Heart left ventricle (tissue), 16 donors: Measurements from ENCODE around the gene MYCBP2. TPM values are rescaled to one million over a fixed set of nuclear protein-coding genes. Genes with fewer than 3 reads are reported as not detected.
"Not testable (repeated sequence)": the region's sequence is repeated elsewhere in the genome, so short reads cannot be mapped to it uniquely, and the experiment has no call there.

Experiments used
- ATAC-seq, 4 donors: fragments of 200-7000 bp; cut with Tn5 transposase; one replicate each; pipeline ENCODE4 v1.9.1; 2020 to 2022; ENCODE audit warnings: moderate library complexity in 4 of 4, mild to moderate bottlenecking in 3 of 4, moderate number of reproducible peaks in 1 of 4
- DNase-seq, 5 donors: peaks; one replicate each; pipeline ENCODE4 v3.0.0-alpha.2; 2020
- H3K27ac ChIP-seq, 12 donors: fragments of 200-600 bp; sonication (generic) in 4 of 12; one replicate each; pipeline versions ENCODE4 v1.5.0 to v1.8.0; 2016 to 2022; ENCODE audit warnings: mild to moderate bottlenecking in 2 of 12
- H3K27me3 ChIP-seq, 9 donors: fragments of 200-600 bp; sonication (generic) in 2 of 9; one replicate each; pipeline versions ENCODE4 v1.5.1 to v1.8.0; 2016 to 2022; ENCODE audit warnings: mild to moderate bottlenecking in 3 of 9
- H3K36me3 ChIP-seq, 9 donors: fragments of 200-600 bp; sonication (generic) in 2 of 9; one replicate each; pipeline versions ENCODE4 v1.5.0 to v1.8.0; 2018 to 2022; ENCODE audit warnings: mild to moderate bottlenecking in 2 of 9
- H3K4me1 ChIP-seq, 12 donors: fragments of 200-600 bp; sonication (generic) in 4 of 12; one replicate each; pipeline versions ENCODE4 v1.5.0 to v1.8.0; 2016 to 2022; ENCODE audit warnings: mild to moderate bottlenecking in 3 of 12
- H3K4me3 ChIP-seq, 12 donors: fragments of 200-600 bp; sonication (generic) in 4 of 12; one replicate each; pipeline versions ENCODE4 v1.5.0 to v1.8.0; 2017 to 2022; ENCODE audit warnings: mild to moderate bottlenecking in 9 of 12, moderate library complexity in 4 of 12
- H3K9me3 ChIP-seq, 12 donors: fragments of 200-600 bp; sonication (generic) in 4 of 12; one replicate each; pipeline versions ENCODE4 v1.5.0 to v1.8.0; 2016 to 2022; ENCODE audit warnings: mild to moderate bottlenecking in 1 of 12
- POLR2A ChIP-seq, 2 donors: fragments of 450-650 bp; IDR thresholded peaks; one replicate each; pipeline ENCODE4 v1.6.1; 2017; ENCODE audit warnings: antibody characterized with exemption in 2 of 2, mild to moderate bottlenecking in 2 of 2, moderate library complexity in 2 of 2
- WGBS, 4 donors: extraction: QIAGEN DNeasy Blood & Tissue Kit in 2 of 4; methylation state at CpG; one replicate each; pipeline versions ENCODE4 v1.1.5 to v1.1.7; 2013 to 2018; 5-methylcytosine and 5-hydroxymethylcytosine counted together
- intact Hi-C, 10 donors: fragments of 100-400 bp; cut with DNase I; formaldehyde crosslinking; loops; one replicate each; pipeline versions ENCODE4 v1.11.1 to v1.14.2; 2022
- polyA plus RNA-seq, 2 donors: library from polyadenylated mRNA; stranded (reverse); fragments of 200-250 nt; gene quantifications; one replicate each; pipeline ENCODE4 v1.2.3, GENCODE V29; 2013
- total RNA-seq, 9 donors: library from RNA; depleted of rRNA in 2 of 9; stranded (reverse); fragments of >200 nt in 2 of 9; fragmentation: NEBNext Ultra II Directional in 3 of 9; extraction: Animal tissue kit (Norgen Biotek cat#: 25700) in 3 of 9; gene quantifications; one replicate each; pipeline versions ENCODE4 v1.1.0 to v1.2.4, GENCODE V29; 2016 to 2023
- TF ChIP-seq, protein P1 (sequence below), 12 donors: fragments of 200-600 bp; sonication (generic) in 4 of 12; IDR thresholded peaks; one replicate each; pipeline versions ENCODE4 v1.5.0 to v1.8.0; 2018 to 2022; ENCODE audit warnings: antibody characterized with exemption in 12 of 12, mild to moderate bottlenecking in 5 of 12
- donor health status: ischemic (EF 13 %, LVEDD 7.1; RV severe dilation, severe dysfunction).
- donor health status: healthy with polysubstance abuse.
- donor health status: DM: no; HTN: yes; CAD: no.
- donor health status: DM: no; HTN: no; CAD: no.
- donor health status: ischemic (EF 25% LVEDD 6.9; RV normal size, moderate dysfunction).
- donor health status: ischemic (EF 25% LVEDD 5.7; RV mildly dilated, moderate dysfunction).
- donor health status: healthy.
- donor health status: DM: yes; HTN: yes; CAD: no.
- donor health status: ischemic (EF 35%, LVEDD 5.7; RV mildly dilated, moderate dysfunction).
- donor health status: nonischemic (EF 11% LVEDD 7.7; RV severe dilation, severe dysfunction).
- donor health status: DM: yes; HTN: yes; CAD: no.
- donor health status: PGD.
- donor health status: ischemic (EF 29% LVEDD 5.4; RV normal size, mild dysfunction).
- donor health status: nonischemic (EF 23%, LVEDD 6.1; RV moderate dilation, normal function).

The MYCBP2 gene
- total and polyA plus RNA-seq, 11 donors, result 15.7 to 85.6 (median 58.2) TPM

GRCh38 chr13:77213644-77214043 is 113.2 kb downstream of the MYCBP2 start:
- H3K36me3 ChIP-seq, result peaks cover 0 to 100% (median 92%) of the 10 kb centered on the region in 9 donors
- DNase-seq, result no peak
- no peaks in the 10 kb centered on the region for H3K9me3 ChIP-seq
- no peak overlapping the region for H3K27ac ChIP-seq
- ATAC-seq, result no peak
- 81 to 87% (median 85%) methylated on average over 5 of the region's 5 CpGs for WGBS, 4 donors
- no peaks in the 10 kb centered on the region for H3K27me3 ChIP-seq
- TF ChIP-seq, protein P1, sequence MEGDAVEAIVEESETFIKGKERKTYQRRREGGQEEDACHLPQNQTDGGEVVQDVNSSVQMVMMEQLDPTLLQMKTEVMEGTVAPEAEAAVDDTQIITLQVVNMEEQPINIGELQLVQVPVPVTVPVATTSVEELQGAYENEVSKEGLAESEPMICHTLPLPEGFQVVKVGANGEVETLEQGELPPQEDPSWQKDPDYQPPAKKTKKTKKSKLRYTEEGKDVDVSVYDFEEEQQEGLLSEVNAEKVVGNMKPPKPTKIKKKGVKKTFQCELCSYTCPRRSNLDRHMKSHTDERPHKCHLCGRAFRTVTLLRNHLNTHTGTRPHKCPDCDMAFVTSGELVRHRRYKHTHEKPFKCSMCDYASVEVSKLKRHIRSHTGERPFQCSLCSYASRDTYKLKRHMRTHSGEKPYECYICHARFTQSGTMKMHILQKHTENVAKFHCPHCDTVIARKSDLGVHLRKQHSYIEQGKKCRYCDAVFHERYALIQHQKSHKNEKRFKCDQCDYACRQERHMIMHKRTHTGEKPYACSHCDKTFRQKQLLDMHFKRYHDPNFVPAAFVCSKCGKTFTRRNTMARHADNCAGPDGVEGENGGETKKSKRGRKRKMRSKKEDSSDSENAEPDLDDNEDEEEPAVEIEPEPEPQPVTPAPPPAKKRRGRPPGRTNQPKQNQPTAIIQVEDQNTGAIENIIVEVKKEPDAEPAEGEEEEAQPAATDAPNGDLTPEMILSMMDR (IDR thresholded peaks at IDR 0.05), result no peak
- no peak for TF ChIP-seq POLR2A (IDR thresholded peaks at IDR 0.05)
- H3K4me3 ChIP-seq, result no peak overlapping the region
- no peaks in the 10 kb centered on the region for H3K4me1 ChIP-seq
- intact Hi-C loops, result no loop called here

DNA sequence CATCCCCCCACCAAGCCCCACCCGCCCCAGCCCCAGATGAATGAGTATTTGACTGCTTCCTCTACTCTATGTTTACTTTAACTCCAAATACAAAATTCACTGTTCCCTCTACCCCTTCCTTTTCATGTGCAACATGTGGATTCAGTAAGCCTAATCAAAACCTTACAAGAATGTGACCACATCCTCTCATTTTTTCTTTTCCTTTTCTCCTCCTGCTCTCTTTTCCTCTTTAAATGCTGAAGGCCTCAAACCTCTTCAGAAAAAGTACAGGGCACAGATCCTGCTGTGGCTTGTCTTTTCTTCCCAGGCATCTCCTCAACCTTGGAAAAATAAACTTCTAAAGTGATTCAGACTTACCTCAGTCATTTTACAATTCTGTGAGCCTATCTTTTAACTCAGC is 119.0 kb downstream of the MYCBP2 start:
- no peaks in the 10 kb centered on the region for H3K4me1 ChIP-seq
- no peak for TF ChIP-seq POLR2A (IDR thresholded peaks at IDR 0.05)
- TF ChIP-seq, protein P1 (IDR thresholded peaks at IDR 0.05), result no peak
- intact Hi-C loops, result no loop called here
- peaks cover 0 to 3% (median 0%) of the 10 kb centered on the region in 12 donors for H3K9me3 ChIP-seq
- H3K36me3 ChIP-seq, result peaks cover 0 to 81% (median 73%) of the 10 kb centered on the region in 9 donors
- no peak overlapping the region for H3K4me3 ChIP-seq
- DNase-seq (no peak), ATAC-seq (no peak)
- no peak overlapping the region for H3K27ac ChIP-seq
- WGBS, 4 donors, result 90 to 100% (median 96%) methylated on average over 1 of the region's 1 CpG
- H3K27me3 ChIP-seq, result no peaks in the 10 kb centered on the region

- H3K4me3 ChIP-seq, H3K27ac ChIP-seq, H3K27me3 ChIP-seq, H3K4me1 ChIP-seq, intact Hi-C loops, H3K9me3 ChIP-seq, ATAC-seq, DNase-seq: not testable (repeated sequence)
- WGBS, 4 donors, result 93 to 97% (median 95%) methylated on average over 15 to 16 of the region's 16 CpGs
- H3K36me3 ChIP-seq, result peaks cover 0 to 52% (median 46%) of the 10 kb centered on the region in 9 donors
Measured at GRCh38 chr13:77198995-77199394, 127.9 kb downstream of the MYCBP2 start.

GRCh38 chr13:77196052-77196618 is 130.8 kb downstream of the MYCBP2 start:
- H3K36me3 ChIP-seq, result peaks cover 0 to 76% (median 71%) of the 10 kb centered on the region in 9 donors
- no peaks in the 10 kb centered on the region for H3K27me3 ChIP-seq
- TF ChIP-seq POLR2A (IDR thresholded peaks at IDR 0.05), result no peak
- TF ChIP-seq, protein P1 (IDR thresholded peaks at IDR 0.05), result no peak
- peaks cover 0 to 9% (median 0%) of the 10 kb centered on the region in 12 donors for H3K4me1 ChIP-seq
- peaks cover 0 to 4% (median 0%) of the 10 kb centered on the region in 12 donors for H3K9me3 ChIP-seq
- no peak overlapping the region for H3K4me3 ChIP-seq
- 51 to 60% (median 54%) methylated on average over 4 of the region's 4 CpGs for WGBS, 4 donors
- no peak overlapping the region for H3K27ac ChIP-seq
- intact Hi-C loops, result no loop called here
- ATAC-seq (peak; percentile 78 to 98 (median 91)), DNase-seq (peak in 3 of 5 donors; percentile 23 to 25 (median 23))
